GM18502 (cell line): ENCODE results near the gene ACTR1A.
"Not testable (repeated sequence)": the region's sequence is repeated elsewhere in the genome, so short reads cannot be mapped to it uniquely, and the experiment has no call there.

Experiments
- ATAC-seq: cut with Tn5 transposase; IDR thresholded peaks from one replicate; pipeline ENCODE4 v1.9.1; 2021; ENCODE audit warnings: mild to moderate bottlenecking; ENCODE audit not compliant: unreplicated experiment, poor library complexity

The ACTR1A gene

GRCh38 chr10:102517553-102517952 is 15.0 kb upstream of the ACTR1A start:
- ATAC-seq, result no peak

- ATAC-seq, result no peak
These were observed 13.2 kb upstream of the ACTR1A start for GRCh38 chr10:102515724-102516123.

- no peak for ATAC-seq
These were observed 12.2 kb upstream of the ACTR1A start for GRCh38 chr10:102514487-102515311.

- peak; percentile 79 for ATAC-seq
These were observed 9.2 kb upstream of the ACTR1A start for GRCh38 chr10:102511583-102512274.

GRCh38 chr10:102509387-102509786 is 6.9 kb upstream of the ACTR1A start:
- ATAC-seq, result no peak

GRCh38 chr10:102508506-102508905 is 6.0 kb upstream of the ACTR1A start:
- ATAC-seq, result no peak

- ATAC-seq, result no peak
These were observed 5.0 kb upstream of the ACTR1A start for GRCh38 chr10:102507521-102507920.

GRCh38 chr10:102505462-102506115 is 3.1 kb upstream of the ACTR1A start:
- no peak for ATAC-seq

GRCh38 chr10:102504976-102505300 is 2.4 kb upstream of the ACTR1A start:
- ATAC-seq, result no peak

- ATAC-seq, result no peak
These were observed 1.9 kb upstream of the ACTR1A start for GRCh38 chr10:102504179-102504975.

- ATAC-seq, result peak; percentile 68
These were observed 1.0 kb upstream of the ACTR1A start, which contains the start of gene SUFU for GRCh38 chr10:102503264-102504178. SUFU (plus strand) TSS chr10:102503972; CDS start chr10:102504153, 181 bp downstream.

- peak; percentile 71 for ATAC-seq
These were observed 529 bp downstream of the ACTR1A start for GRCh38 chr10:102502029-102502336.

- no peak for ATAC-seq
These were observed 1.1 kb downstream of the ACTR1A start for GRCh38 chr10:102501201-102502028.

GRCh38 chr10:102500686-102501085 is 1.8 kb downstream of the ACTR1A start:
- not testable (repeated sequence) for ATAC-seq

GRCh38 chr10:102499356-102499755 is 3.2 kb downstream of the ACTR1A start:
- ATAC-seq, result no peak

GRCh38 chr10:102497545-102497944 is 5.0 kb downstream of the ACTR1A start:
- ATAC-seq, result no peak

- no peak for ATAC-seq
These were observed 8.7 kb downstream of the ACTR1A start for GRCh38 chr10:102493771-102494170.

GRCh38 chr10:102492983-102493382 is 9.5 kb downstream of the ACTR1A start:
- ATAC-seq, result no peak
